HG03103 (cell line): ENCODE results near the gene KCNT2.

Experiments
- ATAC-seq: cut with Tn5 transposase; IDR thresholded peaks from one replicate; pipeline ENCODE4 v1.9.1; 2021; ENCODE audit warnings: low read depth; ENCODE audit not compliant: unreplicated experiment

KCNT2 gene

DNA sequence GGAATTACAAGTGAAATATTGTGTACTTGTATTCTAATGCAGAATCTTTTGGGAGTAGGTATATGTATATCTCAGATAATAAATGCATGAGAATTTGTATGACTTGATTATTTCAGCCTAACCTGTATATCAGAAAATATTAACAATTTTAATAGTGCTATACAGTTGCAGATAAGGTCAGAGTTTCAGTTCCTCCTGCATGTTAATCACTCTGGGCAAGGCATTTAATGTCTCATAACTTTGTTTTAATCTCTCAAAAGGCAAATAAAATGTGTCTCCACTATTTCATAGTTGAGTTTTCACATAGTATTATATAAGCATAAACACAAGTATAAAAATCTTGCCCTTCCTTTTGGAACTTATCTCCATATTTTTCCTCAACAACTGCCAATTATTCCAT, 352.5 kb downstream of the KCNT2 start:
- ATAC-seq, result no peak

DNA sequence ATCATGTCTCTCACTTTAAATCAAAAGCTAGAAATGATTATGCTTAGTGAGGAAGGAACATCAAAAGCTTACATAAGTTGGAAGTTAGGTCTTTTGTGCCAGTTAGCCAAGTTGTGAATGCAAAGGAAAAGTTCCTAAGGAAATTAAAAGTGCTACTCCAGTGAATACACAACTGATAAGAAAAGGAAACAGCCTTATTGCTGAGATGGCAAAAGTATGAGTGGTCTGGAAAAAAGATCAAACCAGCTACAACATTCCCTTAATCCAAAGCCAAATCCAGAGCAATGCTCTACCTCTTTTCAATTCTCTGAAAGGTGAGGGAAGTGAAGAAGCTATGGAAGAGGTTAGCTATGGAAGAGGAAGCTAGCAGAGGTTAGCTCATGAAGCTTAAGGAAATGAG, 378.7 kb downstream of the KCNT2 start:
- ATAC-seq, result no peak

DNA sequence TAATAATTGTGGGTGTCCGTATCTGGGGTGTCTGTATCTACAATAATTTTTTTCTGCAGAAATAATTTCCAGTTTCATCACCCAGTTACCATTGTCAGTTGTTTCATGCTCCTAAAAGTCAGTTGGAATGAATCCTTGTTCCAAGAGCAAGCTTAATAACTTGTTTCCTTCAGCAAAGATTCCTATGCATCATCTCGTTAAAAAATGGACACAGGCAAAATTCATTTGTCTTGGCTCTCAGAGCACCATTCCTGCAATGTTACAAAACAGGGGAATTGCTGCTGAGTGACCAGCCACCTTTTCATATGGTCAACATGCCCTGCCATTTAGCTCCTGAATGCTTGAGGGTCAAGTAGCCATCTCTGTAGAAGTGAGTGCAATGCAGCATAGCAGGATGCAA, 393.4 kb downstream of the KCNT2 start:
- ATAC-seq, result no peak

DNA sequence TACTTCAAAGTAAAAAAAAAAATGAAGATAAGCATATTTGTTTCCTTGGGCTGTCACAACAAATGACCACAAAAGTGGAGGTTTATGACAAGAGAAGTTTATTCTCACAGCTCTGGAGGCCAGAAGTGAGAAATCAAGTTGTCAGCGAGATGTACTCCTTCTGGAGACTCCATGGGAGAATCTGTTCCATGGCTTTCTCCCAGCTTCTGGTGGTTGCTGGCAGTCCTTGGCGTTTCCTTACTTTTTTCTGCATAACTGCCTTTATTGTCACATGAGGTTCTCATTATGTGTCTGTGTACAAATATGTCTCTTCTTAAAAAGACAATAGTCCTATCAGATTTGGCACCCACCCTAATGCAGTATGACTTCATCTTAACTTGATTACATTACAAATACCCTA, 398.3 kb downstream of the KCNT2 start:
- ATAC-seq, result no peak

DNA sequence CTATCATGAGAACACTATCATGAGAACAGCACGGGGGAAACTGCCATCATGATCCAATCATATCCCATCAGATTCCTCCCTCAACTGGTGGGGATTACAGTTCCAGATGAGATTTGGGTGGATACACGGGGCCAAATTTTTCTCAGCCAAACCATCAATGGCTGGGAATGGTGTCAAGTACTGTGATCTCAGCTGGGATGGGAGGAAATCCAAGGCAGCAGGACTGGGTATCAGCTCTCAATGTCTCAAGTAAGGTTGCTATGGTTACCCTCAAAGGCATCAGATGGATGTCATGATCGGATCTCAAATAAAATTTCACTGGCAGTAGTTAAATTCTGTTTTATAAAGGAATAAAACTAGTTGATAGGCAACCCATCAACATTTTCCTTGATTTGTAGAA, 399.0 kb downstream of the KCNT2 start:
- no peak for ATAC-seq

DNA sequence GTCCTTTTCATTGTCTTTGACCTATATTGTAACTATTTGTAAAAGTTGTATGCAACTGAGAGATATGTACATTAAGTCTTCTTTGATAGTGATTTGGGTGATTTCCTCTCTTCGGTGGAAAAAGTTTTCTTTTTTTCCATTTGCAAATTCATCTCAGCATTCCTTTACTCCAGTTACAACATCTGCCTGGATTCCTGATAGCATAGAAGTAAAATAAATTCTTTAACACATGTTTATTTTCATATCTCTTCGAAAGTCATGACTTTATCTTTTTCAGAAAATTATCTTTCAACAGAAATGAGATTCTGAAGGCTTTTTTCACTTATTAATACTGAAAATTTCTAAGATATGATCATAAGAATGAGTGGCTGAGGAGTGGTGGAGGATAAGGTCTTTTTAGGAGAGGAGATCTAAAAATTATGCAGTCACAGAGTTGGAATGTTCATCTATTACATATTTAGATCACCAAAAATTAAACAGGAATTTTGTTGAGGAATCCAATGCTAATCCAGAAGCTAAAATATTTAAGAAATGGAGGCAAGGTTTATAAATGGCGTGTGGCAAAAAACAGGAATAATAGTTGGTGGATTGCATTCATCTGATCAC, 400.5 kb downstream of the KCNT2 start:
- ATAC-seq, result no peak

DNA sequence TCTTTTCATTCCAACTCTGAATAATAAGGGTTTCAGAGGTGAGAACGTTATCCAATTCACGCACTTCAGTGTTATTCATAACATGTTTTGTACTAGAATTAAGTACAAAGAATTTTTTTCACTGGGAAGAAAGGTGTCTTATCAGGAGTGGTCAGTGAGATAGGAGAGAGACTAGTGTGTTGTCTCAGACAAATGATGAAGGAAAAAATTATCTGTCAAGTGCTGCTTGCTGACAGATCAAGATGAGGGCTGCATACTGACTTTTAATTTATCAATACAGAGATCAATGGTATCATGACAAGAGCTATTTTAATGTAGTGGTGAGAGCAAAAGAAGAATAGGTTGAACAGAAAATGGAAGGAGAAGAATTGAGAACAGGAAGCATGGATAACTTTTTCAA, 402.4 kb downstream of the KCNT2 start:
- no peak for ATAC-seq

DNA sequence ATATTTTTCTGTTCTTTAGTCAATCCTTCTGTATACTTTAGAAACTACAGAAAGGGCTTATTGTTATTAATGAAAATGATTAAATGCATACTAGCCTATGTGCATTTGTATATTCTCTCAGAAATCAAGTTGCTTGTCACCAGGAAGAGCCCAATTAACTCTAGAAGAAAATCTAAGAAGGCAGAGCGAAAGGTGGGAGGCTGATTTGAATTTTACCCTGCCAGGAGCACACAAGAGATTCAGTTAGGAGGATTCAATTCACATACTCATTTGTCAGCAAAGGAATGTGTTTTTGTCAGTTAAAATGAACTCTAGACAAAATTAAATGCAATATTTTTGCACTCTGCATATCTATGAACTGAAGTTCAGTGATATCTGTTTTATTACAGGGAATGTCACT, 411.8 kb downstream of the KCNT2 start:
- no peak for ATAC-seq

DNA sequence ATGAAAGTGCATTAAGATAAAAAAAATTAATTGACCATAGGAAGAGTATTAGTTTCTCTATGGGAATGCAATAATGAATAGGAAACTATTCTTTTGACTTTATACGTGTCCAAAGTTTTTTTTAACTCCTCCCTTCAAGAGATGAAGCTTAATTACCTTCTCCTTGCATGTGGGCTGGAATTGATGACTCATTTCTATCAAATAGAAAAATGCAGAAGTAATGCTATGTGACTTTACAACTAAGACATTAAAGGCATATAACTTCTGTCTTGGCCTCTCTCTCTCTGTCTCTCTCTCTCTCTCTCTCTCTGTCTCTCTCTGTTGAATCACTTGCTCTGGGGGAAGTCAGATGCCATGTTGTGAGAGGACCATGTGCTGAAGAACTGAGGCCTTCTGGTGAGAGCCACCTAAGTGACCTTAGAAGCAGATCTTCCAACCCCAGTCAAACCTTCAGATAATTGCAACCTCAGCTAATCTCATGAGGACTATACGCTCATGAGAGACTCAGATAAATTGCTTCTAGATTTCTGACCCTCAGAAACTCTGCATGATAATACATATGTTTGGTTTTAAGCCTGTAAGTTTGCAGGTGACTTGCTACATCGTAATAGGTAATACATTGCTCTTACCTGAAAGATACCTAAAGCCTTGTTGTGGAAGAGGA, 414.2 kb downstream of the KCNT2 start:
- no peak for ATAC-seq

DNA sequence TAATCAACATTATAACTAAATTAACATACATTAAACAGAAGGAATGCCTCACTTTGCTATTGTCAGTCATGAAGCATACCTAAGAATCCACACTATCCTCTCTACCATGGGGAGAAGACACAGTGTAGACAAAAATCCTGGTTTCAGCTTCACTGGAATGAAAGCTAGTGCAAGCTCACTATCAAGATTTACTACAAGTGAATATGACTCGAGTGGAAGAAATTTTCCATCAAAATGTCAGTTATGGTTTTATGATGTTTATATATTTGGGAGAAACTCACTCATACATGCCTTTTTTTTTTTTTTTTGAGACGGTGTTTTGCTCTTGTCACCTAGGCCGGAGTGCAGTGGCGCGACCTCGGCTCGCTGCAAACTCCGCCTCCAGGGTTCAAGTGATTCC, 424.3 kb downstream of the KCNT2 start:
- ATAC-seq, result no peak

DNA sequence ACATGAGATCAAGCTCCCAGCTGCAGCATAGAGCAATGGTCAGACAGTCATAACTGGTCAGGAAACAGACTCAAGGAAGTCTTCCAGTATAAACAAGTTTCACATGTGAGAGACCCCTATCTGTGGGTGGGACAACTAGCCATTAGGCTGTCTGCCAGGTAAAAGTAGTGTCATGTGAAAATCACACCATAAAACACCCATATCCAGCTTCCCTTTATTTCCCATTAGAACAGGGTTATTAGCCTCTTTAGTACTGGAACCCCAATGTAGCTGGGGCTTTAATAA, 426.7 kb downstream of the KCNT2 start:
- no peak for ATAC-seq

DNA sequence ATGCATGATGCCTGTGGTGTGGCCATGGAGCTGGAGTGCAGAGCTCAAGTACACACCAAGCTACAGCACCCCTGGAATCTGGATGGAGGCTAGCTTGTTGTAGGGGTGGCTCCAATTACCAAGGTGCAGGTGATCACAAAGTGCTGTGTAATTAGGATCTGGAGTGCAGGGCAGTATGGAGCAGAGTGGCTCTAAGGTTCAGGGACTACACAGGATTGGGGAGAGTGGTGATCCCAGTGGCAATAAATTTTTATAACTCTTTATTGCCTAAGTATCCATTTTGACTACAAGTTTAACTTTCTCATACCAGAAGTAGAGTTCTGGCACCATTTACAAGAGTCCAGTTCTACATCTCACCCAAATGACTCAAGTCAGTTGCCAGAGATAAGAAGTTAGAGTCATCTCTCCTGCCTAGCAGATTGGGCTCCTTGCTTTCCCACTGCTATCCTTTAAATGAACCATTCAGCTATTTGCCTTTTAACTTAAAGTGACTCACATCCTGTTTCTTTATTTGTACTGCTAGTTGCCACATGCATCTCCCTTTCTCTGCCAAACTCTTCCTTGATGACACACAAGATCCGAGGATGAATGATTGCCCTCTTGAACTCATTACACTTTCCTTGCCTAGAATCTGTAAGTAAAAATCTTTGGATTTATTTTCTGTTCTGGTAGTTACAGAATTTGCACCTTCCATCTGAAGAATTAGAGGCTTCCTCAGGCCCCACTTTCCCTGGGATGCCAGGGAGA, 427.2 kb downstream of the KCNT2 start:
- no peak for ATAC-seq

DNA sequence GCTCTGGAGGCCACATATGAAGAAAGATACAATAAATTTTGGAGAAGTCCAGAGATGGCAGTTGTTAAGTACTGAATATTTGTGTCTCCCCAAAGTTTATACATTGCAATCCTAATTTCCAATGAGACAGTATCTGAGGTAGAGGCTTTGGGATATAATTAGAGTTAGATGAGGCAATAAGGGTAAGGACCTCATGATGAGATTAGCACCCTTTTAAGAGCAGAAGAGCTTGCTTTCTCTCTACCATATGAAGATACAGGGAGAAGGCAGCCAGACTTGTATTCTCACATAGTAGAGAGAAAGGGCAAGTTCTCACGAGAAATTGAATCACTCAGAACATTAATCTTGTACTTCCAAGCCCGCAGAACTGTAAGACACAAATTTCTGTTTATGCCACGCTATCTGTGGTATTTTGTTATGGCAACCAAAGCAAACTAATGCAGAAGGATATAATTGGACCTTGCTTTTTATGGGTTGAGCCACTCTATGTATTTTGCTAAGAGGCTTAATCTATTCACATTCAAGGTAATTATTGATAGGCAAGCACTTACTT, 430.1 kb downstream of the KCNT2 start:
- no peak for ATAC-seq
